Activated naive CD8-positive, alpha-beta T cell treated with anti-CD3 and anti-CD28 coated beads for 36 hours (primary cell): ENCODE data around the gene SNX12. TPM values are rescaled to one million over a fixed set of nuclear protein-coding genes. Genes with fewer than 3 reads are reported as not detected.

ENCODE experiments used
- DNase-seq: peaks from one replicate; pipeline ENCODE4 v3.0.0; 2021
- H3K27ac Mint-ChIP-seq: one replicate; pipeline ENCODE4 v1.8.0; 2022; ENCODE audit warnings: mild to moderate bottlenecking, moderate library complexity, mixed read lengths
- H3K27me3 Mint-ChIP-seq: one replicate; pipeline ENCODE4 v1.8.0; 2022; ENCODE audit warnings: mild to moderate bottlenecking, mixed read lengths
- H3K36me3 Mint-ChIP-seq: one replicate; pipeline ENCODE4 v1.8.0; 2021; ENCODE audit warnings: mild to moderate bottlenecking, mixed read lengths
- H3K4me1 Mint-ChIP-seq: one replicate; pipeline ENCODE4 v1.8.0; 2021; ENCODE audit warnings: mixed read lengths
- H3K4me3 Mint-ChIP-seq: one replicate; pipeline ENCODE4 v1.8.0; 2022; ENCODE audit warnings: mild to moderate bottlenecking, moderate library complexity, mixed read lengths
- H3K9me3 Mint-ChIP-seq: one replicate; pipeline ENCODE4 v1.8.0; 2022; ENCODE audit warnings: mixed read lengths
- total RNA-seq, 2 experiments: library from RNA; stranded (reverse); gene quantifications; one replicate each; pipeline ENCODE4 v1.2.3, GENCODE V29; 2021

The SNX12 gene
- total RNA-seq, result 10 to 100 TPM; 44.4 to 44.8 TPM

GRCh38 chrX:71068044-71068918 lies at the start of gene SNX12:
Gene SNX12, minus strand, starts transcription at chrX:71068334. Its CDS starts 28 bp downstream, at chrX:71068306.
- H3K4me1 Mint-ChIP-seq, result peaks cover 11% of the 10 kb centered on the region
- H3K4me3 Mint-ChIP-seq, result peak within 1 kb of the TSS; percentile 99
- H3K27ac Mint-ChIP-seq, result peak within 1 kb of the TSS; percentile 97
- peak; percentile 88 for DNase-seq
- H3K36me3 Mint-ChIP-seq, result peaks cover 11% of the 10 kb centered on the region
- H3K9me3 Mint-ChIP-seq, result no peaks in the 10 kb centered on the region
- no peaks in the 10 kb centered on the region for H3K27me3 Mint-ChIP-seq

GRCh38 chrX:71117358-71117757 lies 49.2 kb upstream of the SNX12 start:
- peaks cover 6% of the 10 kb centered on the region for H3K36me3 Mint-ChIP-seq
- no peaks in the 10 kb centered on the region for H3K9me3 Mint-ChIP-seq
- no peak overlapping the region for H3K4me3 Mint-ChIP-seq
- no peaks in the 10 kb centered on the region for H3K27me3 Mint-ChIP-seq
- H3K27ac Mint-ChIP-seq, result no peak overlapping the region
- DNase-seq, result no peak
- H3K4me1 Mint-ChIP-seq, result peaks cover 27% of the 10 kb centered on the region

GRCh38 chrX:71111921-71112431 lies 43.8 kb upstream of the SNX12 start:
- Mint-ChIP-seq H3K36me3 (peaks cover 44% of the 10 kb centered on the region), H3K9me3 (no peaks in the 10 kb centered on the region), H3K27me3 (no peaks in the 10 kb centered on the region), H3K27ac (peak overlapping the region; percentile 96), H3K4me1 (peaks cover 28% of the 10 kb centered on the region), H3K4me3 (peak overlapping the region; percentile 99)
- no peak for DNase-seq

GRCh38 chrX:71111141-71111843 lies 43.2 kb upstream of the SNX12 start, which contains the start of gene IL2RG:
Gene IL2RG, minus strand, starts transcription at chrX:71111577. Its CDS starts 38 bp downstream, at chrX:71111539.
- peak; percentile 73 for DNase-seq
- H3K27me3 Mint-ChIP-seq, result no peaks in the 10 kb centered on the region
- H3K27ac Mint-ChIP-seq, result peak within 1 kb of the TSS; percentile 96
- H3K4me3 Mint-ChIP-seq, result peak within 1 kb of the TSS; percentile 99
- peaks cover 48% of the 10 kb centered on the region for H3K36me3 Mint-ChIP-seq
- no peaks in the 10 kb centered on the region for H3K9me3 Mint-ChIP-seq
- peaks cover 33% of the 10 kb centered on the region for H3K4me1 Mint-ChIP-seq

GRCh38 chrX:71109051-71109450 lies 40.9 kb upstream of the SNX12 start:
- Mint-ChIP-seq H3K27ac (peak overlapping the region; percentile 96), H3K4me1 (peaks cover 45% of the 10 kb centered on the region), H3K36me3 (peaks cover 68% of the 10 kb centered on the region), H3K27me3 (no peaks in the 10 kb centered on the region), H3K4me3 (peak overlapping the region; percentile 99), H3K9me3 (no peaks in the 10 kb centered on the region)
- no peak for DNase-seq

- DNase-seq, result peak; percentile 30
- no peaks in the 10 kb centered on the region for H3K9me3 Mint-ChIP-seq
- peak overlapping the region; percentile 96 for H3K27ac Mint-ChIP-seq
- H3K36me3 Mint-ChIP-seq, result peaks cover 72% of the 10 kb centered on the region
- H3K27me3 Mint-ChIP-seq, result no peaks in the 10 kb centered on the region
- H3K4me1 Mint-ChIP-seq, result peaks cover 48% of the 10 kb centered on the region
- peak overlapping the region; percentile 99 for H3K4me3 Mint-ChIP-seq
Measured at GRCh38 chrX:71107762-71108360, 39.7 kb upstream of the SNX12 start.

GRCh38 chrX:71107245-71107644 lies 39.1 kb upstream of the SNX12 start:
- H3K4me1 Mint-ChIP-seq, result peaks cover 50% of the 10 kb centered on the region
- H3K27ac Mint-ChIP-seq, result peak overlapping the region; percentile 96
- H3K4me3 Mint-ChIP-seq, result peak overlapping the region; percentile 99
- DNase-seq, result no peak
- H3K36me3 Mint-ChIP-seq, result peaks cover 72% of the 10 kb centered on the region
- H3K27me3 Mint-ChIP-seq, result no peaks in the 10 kb centered on the region
- H3K9me3 Mint-ChIP-seq, result no peaks in the 10 kb centered on the region

- H3K4me3 Mint-ChIP-seq, result peak within 1 kb of the TSS; percentile 99
- no peaks in the 10 kb centered on the region for H3K9me3 Mint-ChIP-seq
- DNase-seq, result peak; percentile 28
- peaks cover 55% of the 10 kb centered on the region for H3K4me1 Mint-ChIP-seq
- no peaks in the 10 kb centered on the region for H3K27me3 Mint-ChIP-seq
- H3K36me3 Mint-ChIP-seq, result peaks cover 72% of the 10 kb centered on the region
- H3K27ac Mint-ChIP-seq, result peak within 1 kb of the TSS; percentile 96
Measured at GRCh38 chrX:71106427-71106826, 38.3 kb upstream of the SNX12 start, which contains the start of gene CXorf65. Gene CXorf65, minus strand, starts transcription at chrX:71106740. Its CDS starts 184 bp downstream, at chrX:71106556.

GRCh38 chrX:71105628-71106027 lies 37.5 kb upstream of the SNX12 start:
- Mint-ChIP-seq H3K27ac (peak overlapping the region; percentile 96), H3K9me3 (no peaks in the 10 kb centered on the region), H3K4me3 (peak overlapping the region; percentile 64), H3K36me3 (peaks cover 64% of the 10 kb centered on the region), H3K27me3 (no peaks in the 10 kb centered on the region), H3K4me1 (peaks cover 61% of the 10 kb centered on the region)
- DNase-seq, result no peak

GRCh38 chrX:71103110-71103983 lies 35.2 kb upstream of the SNX12 start:
- peak overlapping the region; percentile 81 for H3K4me3 Mint-ChIP-seq
- no peaks in the 10 kb centered on the region for H3K9me3 Mint-ChIP-seq
- peaks cover 73% of the 10 kb centered on the region for H3K4me1 Mint-ChIP-seq
- DNase-seq, result peak; percentile 49
- peaks cover 41% of the 10 kb centered on the region for H3K36me3 Mint-ChIP-seq
- H3K27me3 Mint-ChIP-seq, result no peaks in the 10 kb centered on the region
- peak overlapping the region; percentile 89 for H3K27ac Mint-ChIP-seq

- H3K36me3 Mint-ChIP-seq, result peaks cover 30% of the 10 kb centered on the region
- H3K4me3 Mint-ChIP-seq, result no peak overlapping the region
- H3K4me1 Mint-ChIP-seq, result peaks cover 69% of the 10 kb centered on the region
- peak overlapping the region; percentile 89 for H3K27ac Mint-ChIP-seq
- no peak for DNase-seq
- no peaks in the 10 kb centered on the region for H3K9me3 Mint-ChIP-seq
- no peaks in the 10 kb centered on the region for H3K27me3 Mint-ChIP-seq
Measured at GRCh38 chrX:71102292-71102691, 34.2 kb upstream of the SNX12 start.

GRCh38 chrX:71100581-71101505 lies 32.7 kb upstream of the SNX12 start:
- Mint-ChIP-seq H3K27ac (peak overlapping the region; percentile 58), H3K9me3 (no peaks in the 10 kb centered on the region), H3K27me3 (no peaks in the 10 kb centered on the region), H3K4me1 (peaks cover 62% of the 10 kb centered on the region), H3K36me3 (peaks cover 19% of the 10 kb centered on the region), H3K4me3 (no peak overlapping the region)
- no peak for DNase-seq

GRCh38 chrX:71099736-71100135 lies 31.6 kb upstream of the SNX12 start:
- Mint-ChIP-seq H3K27ac (peak overlapping the region; percentile 66), H3K4me1 (peaks cover 56% of the 10 kb centered on the region), H3K4me3 (no peak overlapping the region), H3K27me3 (no peaks in the 10 kb centered on the region), H3K9me3 (no peaks in the 10 kb centered on the region), H3K36me3 (peaks cover 10% of the 10 kb centered on the region)
- no peak for DNase-seq
